Astrocyte of the cerebellum (primary cell): ENCODE measurements around the gene DIS3L2.
A peak's percentile ranks its signal among the peaks of the same experiment; 100 is the strongest.

ENCODE experiments used
- DNase-seq: peaks from one replicate; pipeline ENCODE4 v3.0.0-alpha.2; 2011; ENCODE audit warnings: low read depth
- H3K4me3 ChIP-seq: 2 replicates; pipeline ENCODE4 v1.5.1; 2011; ENCODE audit warnings: mild to moderate bottlenecking, low read depth, low read length, moderate library complexity
- in situ Hi-C: cut with HindIII; loops from 2 replicates; pipeline ENCODE4 v1.10.0; 2017; ENCODE audit warnings: low sequenced_read_pairs
- TF ChIP-seq, protein P1 (sequence below): IDR thresholded peaks from 2 replicates; pipeline ENCODE4 v1.5.1; 2012; ENCODE audit warnings: low read length, low read depth, moderate library complexity, mild to moderate bottlenecking; ENCODE audit errors: missing control alignments

DIS3L2 gene

DNA sequence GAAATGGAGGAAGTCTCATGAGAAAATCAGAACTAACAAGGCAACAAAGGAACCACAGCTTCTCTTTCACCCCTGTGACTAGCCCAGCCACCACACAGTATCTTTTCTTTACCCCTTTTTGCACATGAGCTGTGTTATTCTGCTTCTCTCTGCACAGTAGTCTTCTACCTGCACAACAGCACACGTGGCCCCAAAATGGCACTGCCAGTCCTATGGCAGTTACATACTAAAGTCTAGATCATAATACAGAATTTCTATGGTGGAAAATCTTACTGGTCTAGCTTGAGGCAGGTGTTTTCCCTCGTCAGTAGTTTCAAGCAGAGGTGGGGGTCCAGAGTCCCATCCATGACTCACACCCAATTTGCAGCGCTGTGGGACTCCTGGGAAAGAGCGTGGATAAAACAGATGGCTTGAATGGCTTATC lies 177.7 kb downstream of the DIS3L2 start:
- DNase-seq, result no peak
- in situ Hi-C loops, result no loop called here
- TF ChIP-seq, protein P1, sequence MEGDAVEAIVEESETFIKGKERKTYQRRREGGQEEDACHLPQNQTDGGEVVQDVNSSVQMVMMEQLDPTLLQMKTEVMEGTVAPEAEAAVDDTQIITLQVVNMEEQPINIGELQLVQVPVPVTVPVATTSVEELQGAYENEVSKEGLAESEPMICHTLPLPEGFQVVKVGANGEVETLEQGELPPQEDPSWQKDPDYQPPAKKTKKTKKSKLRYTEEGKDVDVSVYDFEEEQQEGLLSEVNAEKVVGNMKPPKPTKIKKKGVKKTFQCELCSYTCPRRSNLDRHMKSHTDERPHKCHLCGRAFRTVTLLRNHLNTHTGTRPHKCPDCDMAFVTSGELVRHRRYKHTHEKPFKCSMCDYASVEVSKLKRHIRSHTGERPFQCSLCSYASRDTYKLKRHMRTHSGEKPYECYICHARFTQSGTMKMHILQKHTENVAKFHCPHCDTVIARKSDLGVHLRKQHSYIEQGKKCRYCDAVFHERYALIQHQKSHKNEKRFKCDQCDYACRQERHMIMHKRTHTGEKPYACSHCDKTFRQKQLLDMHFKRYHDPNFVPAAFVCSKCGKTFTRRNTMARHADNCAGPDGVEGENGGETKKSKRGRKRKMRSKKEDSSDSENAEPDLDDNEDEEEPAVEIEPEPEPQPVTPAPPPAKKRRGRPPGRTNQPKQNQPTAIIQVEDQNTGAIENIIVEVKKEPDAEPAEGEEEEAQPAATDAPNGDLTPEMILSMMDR, result no peak
- no peak overlapping the region for H3K4me3 ChIP-seq

GRCh38 chr2:232139786-232140562 lies 178.5 kb downstream of the DIS3L2 start:
- DNase-seq, result no peak
- no peak overlapping the region for H3K4me3 ChIP-seq
- TF ChIP-seq, protein P1, result no peak
- in situ Hi-C loops, result no loop called here

- TF ChIP-seq, protein P1, result no peak
Measured at GRCh38 chr2:232141591-232141990, 180.1 kb downstream of the DIS3L2 start.

DNA sequence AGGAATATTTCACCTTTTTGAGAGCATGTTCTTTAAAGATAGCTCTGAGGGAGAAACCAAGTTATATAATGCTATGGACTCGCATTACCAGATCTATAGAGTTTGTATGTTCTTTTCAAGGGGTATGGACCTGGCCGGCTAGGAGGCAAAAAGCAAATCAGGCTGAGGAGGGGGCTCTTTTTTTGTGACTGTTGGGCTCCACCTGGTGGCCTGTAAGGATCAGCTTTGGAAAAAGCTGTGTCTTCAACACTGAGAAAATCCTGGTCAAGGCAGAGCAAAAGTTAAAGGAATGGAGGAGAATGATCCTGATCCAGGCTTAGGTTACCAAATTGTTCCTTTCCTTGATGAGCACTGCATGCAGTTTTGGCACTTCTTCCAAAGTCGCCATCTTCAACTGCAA lies 180.5 kb downstream of the DIS3L2 start:
- in situ Hi-C loops, result no loop called here
- H3K4me3 ChIP-seq, result no peak overlapping the region
- peak; percentile 12 for DNase-seq
- TF ChIP-seq, protein P1, result peak; percentile 80

More at GRCh38 chr2:232141591-232141990, 180.1 kb downstream of the DIS3L2 start:
- in situ Hi-C loops, result no loop called here
- DNase-seq, result no peak
- H3K4me3 ChIP-seq, result no peak overlapping the region

DNA sequence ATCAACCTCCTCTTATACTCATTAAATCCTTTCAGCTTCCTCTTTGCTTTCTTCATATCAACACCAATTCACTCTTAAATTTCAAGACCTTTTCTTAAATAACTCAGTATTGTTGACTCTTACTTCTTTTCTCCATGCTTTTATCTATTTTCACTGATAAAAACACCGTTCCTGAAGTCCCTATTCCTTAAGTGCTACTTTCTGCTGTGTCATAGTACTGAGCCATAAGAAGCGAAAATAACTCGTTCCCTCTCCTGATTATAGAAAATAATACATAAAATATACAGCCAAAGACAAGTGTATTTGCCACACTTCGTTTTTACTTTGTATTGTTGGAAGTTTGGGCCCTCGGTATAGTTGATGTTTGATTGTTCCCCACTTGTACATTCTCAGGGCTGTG lies 181.0 kb downstream of the DIS3L2 start:
- TF ChIP-seq, protein P1, result no peak
- in situ Hi-C loops, result no loop called here

GRCh38 chr2:232146294-232146693 lies 184.8 kb downstream of the DIS3L2 start:
- in situ Hi-C loops, result no loop called here

More for the DNA sequence above, 181.0 kb downstream of the DIS3L2 start:
- no peak for DNase-seq
- H3K4me3 ChIP-seq, result no peak overlapping the region

More at GRCh38 chr2:232146294-232146693, 184.8 kb downstream of the DIS3L2 start:
- TF ChIP-seq, protein P1, result no peak
- no peak overlapping the region for H3K4me3 ChIP-seq
- no peak for DNase-seq
